ENCODE data around the gene TAF11L9. TPM values are rescaled to one million over a fixed set of nuclear protein-coding genes. Genes with fewer than 3 reads are reported as not detected.

The TAF11L9 gene
- total RNA-seq, 1 experiment from 2014 or later = not detected

- TF ChIP-seq SMAD3 (CRISPR knock-in tag; IDR thresholded peaks at IDR 0.05; ENCODE audit: borderline replicate concordance) (no peak), ZNF423 (CRISPR knock-in tag; IDR thresholded peaks at IDR 0.05) (peak; percentile 82), PRRX2 (CRISPR knock-in tag; IDR thresholded peaks at IDR 0.05) (no peak)
- TF ChIP-seq, protein P1, sequence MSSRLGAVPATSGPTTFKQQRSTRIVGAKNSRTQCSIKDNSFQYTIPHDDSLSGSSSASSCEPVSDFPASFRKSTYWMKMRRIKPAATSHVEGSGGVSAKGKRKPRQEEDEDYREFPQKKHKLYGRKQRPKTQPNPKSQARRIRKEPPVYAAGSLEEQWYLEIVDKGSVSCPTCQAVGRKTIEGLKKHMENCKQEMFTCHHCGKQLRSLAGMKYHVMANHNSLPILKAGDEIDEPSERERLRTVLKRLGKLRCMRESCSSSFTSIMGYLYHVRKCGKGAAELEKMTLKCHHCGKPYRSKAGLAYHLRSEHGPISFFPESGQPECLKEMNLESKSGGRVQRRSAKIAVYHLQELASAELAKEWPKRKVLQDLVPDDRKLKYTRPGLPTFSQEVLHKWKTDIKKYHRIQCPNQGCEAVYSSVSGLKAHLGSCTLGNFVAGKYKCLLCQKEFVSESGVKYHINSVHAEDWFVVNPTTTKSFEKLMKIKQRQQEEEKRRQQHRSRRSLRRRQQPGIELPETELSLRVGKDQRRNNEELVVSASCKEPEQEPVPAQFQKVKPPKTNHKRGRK (CRISPR knock-in tag; IDR thresholded peaks at IDR 0.05; ENCODE audit: borderline replicate concordance) = no peak
- TF ChIP-seq, protein P2, sequence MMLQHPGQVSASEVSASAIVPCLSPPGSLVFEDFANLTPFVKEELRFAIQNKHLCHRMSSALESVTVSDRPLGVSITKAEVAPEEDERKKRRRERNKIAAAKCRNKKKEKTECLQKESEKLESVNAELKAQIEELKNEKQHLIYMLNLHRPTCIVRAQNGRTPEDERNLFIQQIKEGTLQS (CRISPR knock-in tag; conservative IDR thresholded peaks at IDR 0.05) = no peak
- TF ChIP-seq, protein P3, sequence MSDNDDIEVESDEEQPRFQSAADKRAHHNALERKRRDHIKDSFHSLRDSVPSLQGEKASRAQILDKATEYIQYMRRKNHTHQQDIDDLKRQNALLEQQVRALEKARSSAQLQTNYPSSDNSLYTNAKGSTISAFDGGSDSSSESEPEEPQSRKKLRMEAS (CRISPR knock-in tag; IDR thresholded peaks at IDR 0.05) = no peak
These were observed 26.4 kb upstream of the TAF11L9 start (continued) for GRCh38 chr5:17620627-17621026.

- ATAC-seq = no peak
- Mint-ChIP-seq H3K27me3 (ENCODE audit: low read depth) (no peaks in the 10 kb centered on the region; the same call in 1 of the 2 replicates), H3K36me3 (no peaks in the 10 kb centered on the region), H3K4me3 (no peak overlapping the region), H3K4me1 (no peaks in the 10 kb centered on the region), H3K27ac (no peak overlapping the region), H3K9me3 (peaks cover 5% of the 10 kb centered on the region)
- TF ChIP-seq, protein P4, sequence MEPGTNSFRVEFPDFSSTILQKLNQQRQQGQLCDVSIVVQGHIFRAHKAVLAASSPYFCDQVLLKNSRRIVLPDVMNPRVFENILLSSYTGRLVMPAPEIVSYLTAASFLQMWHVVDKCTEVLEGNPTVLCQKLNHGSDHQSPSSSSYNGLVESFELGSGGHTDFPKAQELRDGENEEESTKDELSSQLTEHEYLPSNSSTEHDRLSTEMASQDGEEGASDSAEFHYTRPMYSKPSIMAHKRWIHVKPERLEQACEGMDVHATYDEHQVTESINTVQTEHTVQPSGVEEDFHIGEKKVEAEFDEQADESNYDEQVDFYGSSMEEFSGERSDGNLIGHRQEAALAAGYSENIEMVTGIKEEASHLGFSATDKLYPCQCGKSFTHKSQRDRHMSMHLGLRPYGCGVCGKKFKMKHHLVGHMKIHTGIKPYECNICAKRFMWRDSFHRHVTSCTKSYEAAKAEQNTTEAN (CRISPR knock-in tag; IDR thresholded peaks at IDR 0.05) = no peak
- TF ChIP-seq FOXK1 (CRISPR knock-in tag; IDR thresholded peaks at IDR 0.05) (no peak), ARID4B (CRISPR knock-in tag; IDR thresholded peaks at IDR 0.05; ENCODE audit: borderline replicate concordance) (no peak), ZNF263 (CRISPR knock-in tag; IDR thresholded peaks at IDR 0.05; ENCODE audit: low read depth) (no peak)
- TF ChIP-seq, protein P5, sequence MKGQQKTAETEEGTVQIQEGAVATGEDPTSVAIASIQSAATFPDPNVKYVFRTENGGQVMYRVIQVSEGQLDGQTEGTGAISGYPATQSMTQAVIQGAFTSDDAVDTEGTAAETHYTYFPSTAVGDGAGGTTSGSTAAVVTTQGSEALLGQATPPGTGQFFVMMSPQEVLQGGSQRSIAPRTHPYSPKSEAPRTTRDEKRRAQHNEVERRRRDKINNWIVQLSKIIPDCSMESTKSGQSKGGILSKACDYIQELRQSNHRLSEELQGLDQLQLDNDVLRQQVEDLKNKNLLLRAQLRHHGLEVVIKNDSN (CRISPR knock-in tag; IDR thresholded peaks at IDR 0.05) = no peak
- TF ChIP-seq, protein P6, sequence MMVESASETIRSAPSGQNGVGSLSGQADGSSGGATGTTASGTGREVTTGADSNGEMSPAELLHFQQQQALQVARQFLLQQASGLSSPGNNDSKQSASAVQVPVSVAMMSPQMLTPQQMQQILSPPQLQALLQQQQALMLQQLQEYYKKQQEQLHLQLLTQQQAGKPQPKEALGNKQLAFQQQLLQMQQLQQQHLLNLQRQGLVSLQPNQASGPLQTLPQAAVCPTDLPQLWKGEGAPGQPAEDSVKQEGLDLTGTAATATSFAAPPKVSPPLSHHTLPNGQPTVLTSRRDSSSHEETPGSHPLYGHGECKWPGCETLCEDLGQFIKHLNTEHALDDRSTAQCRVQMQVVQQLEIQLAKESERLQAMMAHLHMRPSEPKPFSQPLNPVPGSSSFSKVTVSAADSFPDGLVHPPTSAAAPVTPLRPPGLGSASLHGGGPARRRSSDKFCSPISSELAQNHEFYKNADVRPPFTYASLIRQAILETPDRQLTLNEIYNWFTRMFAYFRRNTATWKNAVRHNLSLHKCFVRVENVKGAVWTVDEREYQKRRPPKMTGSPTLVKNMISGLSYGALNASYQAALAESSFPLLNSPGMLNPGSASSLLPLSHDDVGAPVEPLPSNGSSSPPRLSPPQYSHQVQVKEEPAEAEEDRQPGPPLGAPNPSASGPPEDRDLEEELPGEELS (CRISPR knock-in tag; IDR thresholded peaks at IDR 0.05) = no peak
- TF ChIP-seq, protein P7, sequence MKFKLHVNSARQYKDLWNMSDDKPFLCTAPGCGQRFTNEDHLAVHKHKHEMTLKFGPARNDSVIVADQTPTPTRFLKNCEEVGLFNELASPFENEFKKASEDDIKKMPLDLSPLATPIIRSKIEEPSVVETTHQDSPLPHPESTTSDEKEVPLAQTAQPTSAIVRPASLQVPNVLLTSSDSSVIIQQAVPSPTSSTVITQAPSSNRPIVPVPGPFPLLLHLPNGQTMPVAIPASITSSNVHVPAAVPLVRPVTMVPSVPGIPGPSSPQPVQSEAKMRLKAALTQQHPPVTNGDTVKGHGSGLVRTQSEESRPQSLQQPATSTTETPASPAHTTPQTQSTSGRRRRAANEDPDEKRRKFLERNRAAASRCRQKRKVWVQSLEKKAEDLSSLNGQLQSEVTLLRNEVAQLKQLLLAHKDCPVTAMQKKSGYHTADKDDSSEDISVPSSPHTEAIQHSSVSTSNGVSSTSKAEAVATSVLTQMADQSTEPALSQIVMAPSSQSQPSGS (CRISPR knock-in tag; IDR thresholded peaks at IDR 0.05; ENCODE audit: borderline replicate concordance, low read depth) = no peak
- ChIA-PET CTCF (interaction anchor here (0.6 kb wide), 1 partner anchor 404 kb away, joined by 3 read pairs; no protein-coding TSS in a partner anchor), POLR2A (no interaction called here)
- no peak for DNase-seq (ENCODE audit: low spot score)
These were observed 25.2 kb upstream of the TAF11L9 start for GRCh38 chr5:17619354-17619753.
